Measurements from ENCODE around the gene LAMTOR4. TPM values are rescaled to one million over a fixed set of nuclear protein-coding genes. Genes with fewer than 3 reads are reported as not detected.

The LAMTOR4 gene
- total RNA-seq, 1 donor from 2014 or later, result 133 TPM

DNA sequence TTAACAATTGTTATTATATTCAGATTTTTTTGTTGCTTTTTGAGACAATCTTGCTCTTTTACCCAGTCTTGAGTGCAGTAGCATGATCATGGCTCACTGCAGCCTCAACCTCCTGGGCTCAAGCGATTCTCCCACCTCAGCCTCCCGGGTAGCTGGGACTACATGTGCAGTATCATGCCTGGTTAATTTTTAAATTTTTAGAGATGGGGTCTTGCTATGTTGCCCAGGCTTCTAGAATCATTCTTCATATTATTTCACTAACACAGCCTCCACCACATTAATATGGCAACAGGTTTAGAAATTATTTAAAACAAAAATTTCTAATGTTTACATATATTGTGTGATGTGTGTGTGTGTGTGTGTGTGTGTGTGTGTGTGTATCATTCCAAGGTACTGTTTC lies 1.4 kb upstream of the LAMTOR4 start:
- Mint-ChIP-seq H3K27me3 (ENCODE audit: insufficient read depth) (no peaks in the 10 kb centered on the region), H3K36me3 (ENCODE audit: low read depth) (peaks cover 6% of the 10 kb centered on the region), H3K4me1 (ENCODE audit: low read depth) (peaks cover 19% of the 10 kb centered on the region), H3K9me3 (no peaks in the 10 kb centered on the region), H3K4me3 (no peak overlapping the region), H3K27ac (no peak overlapping the region)
- intact Hi-C loops (cut with micrococcal nuclease), result no loop called here
- DNase-seq (ENCODE audit: low spot score), result no peak

DNA sequence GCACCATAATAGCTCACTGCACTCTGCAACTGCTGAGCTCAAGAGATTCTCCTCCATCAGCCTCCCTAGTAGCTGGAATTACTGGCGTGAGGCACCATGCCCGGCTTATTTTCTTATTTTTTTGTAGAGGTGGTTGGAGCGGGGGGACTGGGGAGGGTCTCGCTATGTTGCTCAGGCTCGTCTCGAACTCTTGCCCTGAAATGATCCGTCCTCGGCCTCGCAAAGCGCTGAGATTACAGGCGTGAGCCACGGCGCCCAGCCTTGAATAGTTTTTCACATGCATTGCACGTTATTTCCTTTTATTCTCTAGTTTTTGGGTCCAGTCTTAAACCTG lies 526 bp upstream of the LAMTOR4 start:
- Mint-ChIP-seq H3K36me3 (ENCODE audit: low read depth) (peaks cover 12% of the 10 kb centered on the region), H3K4me3 (peak overlapping the region; percentile 97), H3K9me3 (no peaks in the 10 kb centered on the region), H3K27ac (peak overlapping the region; percentile 94), H3K4me1 (ENCODE audit: low read depth) (peaks cover 24% of the 10 kb centered on the region), H3K27me3 (ENCODE audit: insufficient read depth) (no peaks in the 10 kb centered on the region)
- intact Hi-C loops (cut with micrococcal nuclease), result loop anchor here (1.0 to 2.0 kb wide), 10 partner anchors 10 to 288 kb away; partner anchors contain the start of genes AP4M1, GPC2, MCM7 and MEPCE
- DNase-seq (ENCODE audit: low spot score), result no peak

DNA sequence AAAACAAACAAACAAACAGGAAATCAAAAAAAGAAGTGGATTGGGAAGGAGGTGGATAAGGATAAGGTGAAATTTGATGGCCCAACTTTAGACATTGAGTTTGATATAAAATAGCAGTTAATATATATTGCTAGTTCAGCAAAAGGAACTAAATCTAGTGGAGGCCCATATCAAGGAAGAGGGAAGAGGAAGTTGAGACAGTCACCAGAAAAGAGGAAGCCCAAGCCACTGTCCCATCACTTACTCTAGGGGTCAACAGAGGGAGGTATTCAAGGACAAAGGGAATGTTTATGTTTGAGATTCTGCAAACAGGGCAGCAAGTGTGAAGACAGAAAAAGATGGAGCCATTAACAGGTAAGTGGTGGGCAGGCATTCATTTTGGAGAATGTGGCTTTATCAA lies 3.7 kb downstream of the LAMTOR4 start:
- Mint-ChIP-seq H3K9me3 (no peaks in the 10 kb centered on the region), H3K27me3 (ENCODE audit: insufficient read depth) (no peaks in the 10 kb centered on the region), H3K27ac (peak overlapping the region; percentile 62), H3K4me3 (no peak overlapping the region), H3K36me3 (ENCODE audit: low read depth) (peaks cover 34% of the 10 kb centered on the region), H3K4me1 (ENCODE audit: low read depth) (peaks cover 45% of the 10 kb centered on the region)
- no peak for DNase-seq (ENCODE audit: low spot score)
- intact Hi-C loops (cut with micrococcal nuclease), result no loop called here

GRCh38 chr7:100152937-100153666 lies 4.4 kb downstream of the LAMTOR4 start:
- H3K36me3 Mint-ChIP-seq (ENCODE audit: low read depth), result peaks cover 38% of the 10 kb centered on the region
- intact Hi-C loops (cut with micrococcal nuclease), result no loop called here

DNA sequence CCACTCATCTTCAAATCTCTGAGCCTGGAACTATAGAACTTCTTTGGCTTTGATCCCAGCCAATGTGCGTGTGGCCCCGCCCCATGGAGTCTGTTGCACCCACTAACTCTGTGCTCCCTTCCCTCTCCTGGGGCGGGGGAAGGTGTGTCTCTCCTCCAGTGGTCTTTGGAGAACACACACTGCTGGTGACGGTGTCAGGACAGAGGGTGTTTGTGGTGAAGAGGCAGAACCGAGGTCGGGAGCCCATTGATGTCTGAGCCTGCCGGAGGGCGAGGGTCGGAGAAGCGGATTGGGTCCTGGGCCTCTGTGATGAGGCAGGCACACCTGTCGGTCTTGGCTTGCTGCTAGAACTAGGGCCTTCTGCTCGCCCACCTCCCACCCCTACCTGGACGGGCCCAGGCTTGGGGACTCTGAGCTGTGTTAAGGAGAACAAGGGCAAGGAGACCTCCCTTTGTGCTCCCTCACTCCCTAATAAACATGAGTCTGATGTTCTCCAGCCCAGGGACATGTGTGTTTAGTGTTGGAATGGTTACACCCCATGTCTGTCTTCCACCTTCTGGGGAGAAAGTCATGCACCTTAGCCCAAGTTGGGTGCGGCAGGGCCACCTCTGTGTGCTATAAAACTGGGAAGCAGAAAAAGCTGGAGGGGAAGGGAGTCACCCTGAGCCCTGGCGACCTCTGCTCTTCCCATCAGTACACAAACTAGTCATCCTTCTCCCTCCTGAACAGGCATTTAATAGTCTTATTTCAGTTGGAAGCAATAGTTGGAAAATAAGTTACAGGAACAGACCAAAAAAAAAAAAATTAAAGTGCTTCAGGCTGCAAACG lies 5.2 kb downstream of the LAMTOR4 start:
- Mint-ChIP-seq H3K9me3 (no peaks in the 10 kb centered on the region), H3K4me1 (ENCODE audit: low read depth) (peaks cover 45% of the 10 kb centered on the region), H3K4me3 (no peak overlapping the region), H3K27ac (no peak overlapping the region), H3K27me3 (ENCODE audit: insufficient read depth) (no peaks in the 10 kb centered on the region), H3K36me3 (ENCODE audit: low read depth) (peaks cover 38% of the 10 kb centered on the region)
- intact Hi-C loops (cut with micrococcal nuclease), result no loop called here
- DNase-seq (ENCODE audit: low spot score), result no peak

More at GRCh38 chr7:100152937-100153666, 4.4 kb downstream of the LAMTOR4 start:
- DNase-seq (ENCODE audit: low spot score), result no peak
- Mint-ChIP-seq H3K4me3 (no peak overlapping the region), H3K27me3 (ENCODE audit: insufficient read depth) (no peaks in the 10 kb centered on the region), H3K9me3 (no peaks in the 10 kb centered on the region), H3K4me1 (ENCODE audit: low read depth) (peaks cover 49% of the 10 kb centered on the region), H3K27ac (peak overlapping the region; percentile 53)

- Mint-ChIP-seq H3K27me3 (ENCODE audit: insufficient read depth) (no peaks in the 10 kb centered on the region), H3K27ac (no peak overlapping the region), H3K4me1 (ENCODE audit: low read depth) (peaks cover 51% of the 10 kb centered on the region), H3K9me3 (no peaks in the 10 kb centered on the region), H3K36me3 (ENCODE audit: low read depth) (peaks cover 38% of the 10 kb centered on the region), H3K4me3 (no peak overlapping the region)
- no peak for DNase-seq (ENCODE audit: low spot score)
- intact Hi-C loops (cut with micrococcal nuclease), result no loop called here
Observed at GRCh38 chr7:100154651-100155491, 6.2 kb downstream of the LAMTOR4 start.

- peaks cover 34% of the 10 kb centered on the region for H3K36me3 Mint-ChIP-seq (ENCODE audit: low read depth)
- H3K4me1 Mint-ChIP-seq (ENCODE audit: low read depth), result peaks cover 43% of the 10 kb centered on the region
- peak overlapping the region; percentile 23 for H3K27ac Mint-ChIP-seq
- H3K9me3 Mint-ChIP-seq, result no peaks in the 10 kb centered on the region
- intact Hi-C loops (cut with micrococcal nuclease), result no loop called here
- peak overlapping the region; percentile 19 for H3K4me3 Mint-ChIP-seq
- no peaks in the 10 kb centered on the region for H3K27me3 Mint-ChIP-seq (ENCODE audit: insufficient read depth)
- DNase-seq (ENCODE audit: low spot score), result no peak
Observed at GRCh38 chr7:100155553-100156317, 7.0 kb downstream of the LAMTOR4 start.

DNA sequence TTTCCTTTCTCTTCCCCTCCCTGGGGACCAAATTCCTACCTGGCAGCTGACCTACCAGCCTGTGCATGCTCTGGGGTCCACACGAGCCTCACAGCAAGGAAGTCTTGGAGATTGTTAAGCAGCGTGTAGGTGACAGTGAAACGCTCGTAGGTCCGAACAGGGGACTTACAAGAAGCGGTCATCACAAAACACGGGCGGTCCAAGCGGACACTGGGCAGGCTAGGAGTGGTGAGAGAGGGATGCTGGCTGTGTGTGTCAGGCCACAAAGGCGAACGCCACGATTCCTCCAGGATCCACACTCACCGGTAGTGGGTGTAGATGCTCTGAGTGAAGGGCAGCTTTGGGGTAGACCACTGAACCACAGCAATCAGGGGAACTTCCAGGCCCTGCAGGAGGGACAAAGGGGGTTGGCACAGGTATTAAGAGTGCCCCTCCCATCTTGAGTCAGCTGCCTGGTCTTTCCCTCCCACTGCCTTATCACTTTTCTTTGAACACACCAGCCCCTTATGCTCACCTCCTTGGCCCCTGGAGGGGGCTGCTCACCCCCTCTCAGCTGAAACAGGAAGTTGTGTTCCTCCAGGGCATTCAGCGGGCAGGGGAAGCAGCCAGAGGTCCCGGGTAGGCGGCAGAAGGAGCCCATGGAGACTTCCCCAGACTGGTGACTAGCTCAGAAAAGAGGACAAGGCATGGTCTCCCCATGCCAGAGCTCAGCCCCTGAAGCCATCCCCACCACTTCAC lies 7.8 kb downstream of the LAMTOR4 start:
- no peak for DNase-seq (ENCODE audit: low spot score)
- peak overlapping the region; percentile 81 for H3K4me3 Mint-ChIP-seq
- peaks cover 34% of the 10 kb centered on the region for H3K36me3 Mint-ChIP-seq (ENCODE audit: low read depth)

GRCh38 chr7:100157069-100157333 lies 8.3 kb downstream of the LAMTOR4 start:
- DNase-seq (ENCODE audit: low spot score), result no peak
- no peaks in the 10 kb centered on the region for H3K9me3 Mint-ChIP-seq
- H3K4me1 Mint-ChIP-seq (ENCODE audit: low read depth), result peaks cover 47% of the 10 kb centered on the region
- intact Hi-C loops (cut with micrococcal nuclease), result no loop called here
- H3K4me3 Mint-ChIP-seq, result peak overlapping the region; percentile 81
- peak overlapping the region; percentile 67 for H3K27ac Mint-ChIP-seq
- H3K27me3 Mint-ChIP-seq (ENCODE audit: insufficient read depth), result no peaks in the 10 kb centered on the region
- peaks cover 34% of the 10 kb centered on the region for H3K36me3 Mint-ChIP-seq (ENCODE audit: low read depth)

More for the DNA sequence above, 7.8 kb downstream of the LAMTOR4 start:
- Mint-ChIP-seq H3K27me3 (ENCODE audit: insufficient read depth) (no peaks in the 10 kb centered on the region), H3K27ac (peak overlapping the region; percentile 67), H3K4me1 (ENCODE audit: low read depth) (peaks cover 44% of the 10 kb centered on the region), H3K9me3 (no peaks in the 10 kb centered on the region)
- intact Hi-C loops (cut with micrococcal nuclease), result no loop called here

GRCh38 chr7:100157334-100158228 lies 8.9 kb downstream of the LAMTOR4 start:
- no peak for DNase-seq (ENCODE audit: low spot score)
- intact Hi-C loops (cut with micrococcal nuclease), result loop anchor here (1.0 to 2.0 kb wide), 4 partner anchors 9 to 115 kb away; partner anchors contain the start of genes GPC2, LAMTOR4 and STAG3
- Mint-ChIP-seq H3K27me3 (ENCODE audit: insufficient read depth) (no peaks in the 10 kb centered on the region), H3K27ac (peak overlapping the region; percentile 67), H3K4me1 (ENCODE audit: low read depth) (peaks cover 43% of the 10 kb centered on the region), H3K4me3 (peak overlapping the region; percentile 81), H3K36me3 (ENCODE audit: low read depth) (peaks cover 29% of the 10 kb centered on the region), H3K9me3 (no peaks in the 10 kb centered on the region)
